SU-DHL-6 (cell line): ENCODE results near the gene ATG3.

Experiments
- CTCF ChIP-seq: fragments of 200-600 bp; sonication (generic); IDR thresholded peaks from one replicate; pipeline ENCODE4 v1.5.1; 2017; ENCODE audit warnings: antibody characterized with exemption, mild to moderate bottlenecking, low read length, moderate library complexity; ENCODE audit not compliant: insufficient read depth, poor library complexity, severe bottlenecking
- EZH2phosphoT487 ChIP-seq: fragments of 200-600 bp; sonication (generic), shearing (Covaris generic); conservative IDR thresholded peaks from 2 replicates; pipeline ENCODE4 v1.6.1; 2018; ENCODE audit warnings: mild to moderate bottlenecking, antibody characterized with exemption, low read length, moderate library complexity, mixed read lengths

DNA sequence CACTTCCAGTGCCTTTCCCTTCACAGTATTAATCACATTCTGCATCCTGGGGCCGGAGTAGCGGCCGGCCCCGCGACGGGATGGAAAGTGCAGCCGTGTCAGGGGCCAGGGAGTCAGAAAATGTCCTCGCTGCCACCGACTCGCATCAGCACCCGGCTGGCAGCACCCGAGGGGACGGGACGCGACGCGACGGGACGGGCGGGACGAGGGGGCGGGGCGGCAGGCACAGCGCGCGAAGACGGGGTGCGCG lies 353 bp downstream of the ATG3 start:
- TF ChIP-seq CTCF, result no peak
- TF ChIP-seq EZH2phosphoT487, result no peak
